ENCODE data around the gene NEK5. TPM values are rescaled to one million over a fixed set of nuclear protein-coding genes. Genes with fewer than 3 reads are reported as not detected.

NEK5 gene
- total RNA-seq, 6 donors from 2014 or later, result 0.23 to 30.2 (median 2.4) TPM

DNA sequence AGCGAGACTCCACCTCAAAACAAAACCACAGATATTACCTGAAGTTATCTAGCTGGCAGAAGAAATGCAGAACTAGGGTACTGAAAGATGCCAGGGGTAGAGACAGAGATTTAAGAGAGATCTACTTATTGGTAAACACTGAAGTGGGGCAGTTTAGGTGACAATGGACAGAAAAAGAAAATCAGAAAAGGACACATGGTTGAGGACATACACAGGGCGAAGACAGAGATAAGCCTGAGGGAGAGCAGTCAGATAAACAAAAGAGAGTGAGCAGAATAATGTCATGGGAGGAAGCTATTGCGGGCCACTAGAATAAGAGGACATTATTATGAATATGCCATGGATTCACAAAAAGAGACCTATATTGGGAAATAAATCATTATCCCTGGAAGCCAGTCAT is 3.3 kb downstream of the NEK5 start:
- TF ChIP-seq POLR2A (IDR thresholded peaks at IDR 0.05) (no peak), POLR2AphosphoS5 (IDR thresholded peaks at IDR 0.05) (no peak), EP300 (IDR thresholded peaks at IDR 0.05) (no peak)
- TF ChIP-seq, protein P1, sequence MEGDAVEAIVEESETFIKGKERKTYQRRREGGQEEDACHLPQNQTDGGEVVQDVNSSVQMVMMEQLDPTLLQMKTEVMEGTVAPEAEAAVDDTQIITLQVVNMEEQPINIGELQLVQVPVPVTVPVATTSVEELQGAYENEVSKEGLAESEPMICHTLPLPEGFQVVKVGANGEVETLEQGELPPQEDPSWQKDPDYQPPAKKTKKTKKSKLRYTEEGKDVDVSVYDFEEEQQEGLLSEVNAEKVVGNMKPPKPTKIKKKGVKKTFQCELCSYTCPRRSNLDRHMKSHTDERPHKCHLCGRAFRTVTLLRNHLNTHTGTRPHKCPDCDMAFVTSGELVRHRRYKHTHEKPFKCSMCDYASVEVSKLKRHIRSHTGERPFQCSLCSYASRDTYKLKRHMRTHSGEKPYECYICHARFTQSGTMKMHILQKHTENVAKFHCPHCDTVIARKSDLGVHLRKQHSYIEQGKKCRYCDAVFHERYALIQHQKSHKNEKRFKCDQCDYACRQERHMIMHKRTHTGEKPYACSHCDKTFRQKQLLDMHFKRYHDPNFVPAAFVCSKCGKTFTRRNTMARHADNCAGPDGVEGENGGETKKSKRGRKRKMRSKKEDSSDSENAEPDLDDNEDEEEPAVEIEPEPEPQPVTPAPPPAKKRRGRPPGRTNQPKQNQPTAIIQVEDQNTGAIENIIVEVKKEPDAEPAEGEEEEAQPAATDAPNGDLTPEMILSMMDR (IDR thresholded peaks at IDR 0.05), result no peak
- WGBS, 2 donors, result 91 to 92% methylated on average over 3 of the region's 3 CpGs
- Histone ChIP-seq H3K9me3 (no peaks in the 10 kb centered on the region), H3K4me1 (peaks cover 5 to 22% (median 15%) of the 10 kb centered on the region in 4 donors), H3K27ac (no peak overlapping the region), H3K27me3 (no peaks in the 10 kb centered on the region), H3K4me3 (no peak overlapping the region), H3K36me3 (no peaks in the 10 kb centered on the region)
- DNase-seq (no peak), ATAC-seq (ENCODE audit: low FRiP score in 2 of 2) (no peak)

DNA sequence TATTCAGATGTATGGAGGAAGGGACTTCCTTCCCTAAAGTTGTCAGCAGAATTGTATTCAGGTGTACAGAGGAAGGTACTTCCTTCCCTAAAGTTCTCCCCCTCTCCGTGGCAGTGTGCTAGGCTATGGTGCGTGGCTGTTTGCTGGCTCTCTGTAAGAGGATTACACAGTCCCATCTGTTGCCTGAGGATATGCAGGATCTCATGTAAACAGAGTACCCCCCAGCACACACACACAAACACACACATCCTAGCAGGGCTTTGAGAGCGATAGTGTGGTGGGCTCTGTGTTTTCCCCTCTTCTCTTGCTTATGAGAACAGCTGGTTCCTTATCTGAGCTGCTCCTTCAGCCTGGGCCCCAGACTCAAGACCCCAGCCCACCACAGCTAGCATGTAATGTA is 10.3 kb downstream of the NEK5 start:
- H3K27me3 ChIP-seq, result no peaks in the 10 kb centered on the region
- H3K27ac ChIP-seq, result no peak overlapping the region
- no peaks in the 10 kb centered on the region for H3K36me3 ChIP-seq
- DNase-seq (no peak), ATAC-seq (ENCODE audit: low FRiP score in 2 of 2) (no peak)
- no peaks in the 10 kb centered on the region for H3K9me3 ChIP-seq
- no peaks in the 10 kb centered on the region for H3K4me1 ChIP-seq
- no peak overlapping the region for H3K4me3 ChIP-seq
- WGBS, 2 donors, result 58 to 64% methylated on average over 3 of the region's 3 CpGs
- TF ChIP-seq POLR2AphosphoS5 (IDR thresholded peaks at IDR 0.05), result no peak
- TF ChIP-seq, protein P1 (IDR thresholded peaks at IDR 0.05), result no peak

DNA sequence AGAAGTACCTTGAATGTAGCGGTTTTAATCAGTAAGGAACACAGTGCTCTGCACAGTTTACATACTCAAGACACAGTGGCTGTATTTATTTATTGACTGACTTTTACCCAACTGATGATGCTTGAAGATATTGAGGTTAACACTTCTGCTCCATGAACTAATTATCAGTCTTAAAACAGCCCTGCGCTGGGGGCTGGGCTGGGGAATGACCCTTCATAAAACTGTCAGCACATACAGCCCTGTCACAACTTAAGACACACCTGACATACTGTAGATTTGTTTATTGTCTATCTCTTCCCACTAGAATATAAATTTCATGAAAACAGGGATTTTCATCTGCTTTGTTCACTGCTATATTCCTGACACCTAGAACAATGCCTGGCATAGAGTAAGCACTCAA is 10.8 kb downstream of the NEK5 start:
- 85 to 94% methylated on average over 2 of the region's 2 CpGs for WGBS, 2 donors
- H3K27me3 ChIP-seq, result no peaks in the 10 kb centered on the region
- DNase-seq, result no peak
- H3K36me3 ChIP-seq, result no peaks in the 10 kb centered on the region
- H3K4me3 ChIP-seq, result no peak overlapping the region
- H3K9me3 ChIP-seq, result no peaks in the 10 kb centered on the region
- no peak overlapping the region for H3K27ac ChIP-seq
- no peaks in the 10 kb centered on the region for H3K4me1 ChIP-seq
- no peak for ATAC-seq (ENCODE audit: low FRiP score in 2 of 2)
- no peak for TF ChIP-seq EP300 (IDR thresholded peaks at IDR 0.05)
- TF ChIP-seq, protein P1 (IDR thresholded peaks at IDR 0.05), result no peak
- no peak for TF ChIP-seq POLR2AphosphoS5 (IDR thresholded peaks at IDR 0.05)
- TF ChIP-seq POLR2A (IDR thresholded peaks at IDR 0.05), result no peak

DNA sequence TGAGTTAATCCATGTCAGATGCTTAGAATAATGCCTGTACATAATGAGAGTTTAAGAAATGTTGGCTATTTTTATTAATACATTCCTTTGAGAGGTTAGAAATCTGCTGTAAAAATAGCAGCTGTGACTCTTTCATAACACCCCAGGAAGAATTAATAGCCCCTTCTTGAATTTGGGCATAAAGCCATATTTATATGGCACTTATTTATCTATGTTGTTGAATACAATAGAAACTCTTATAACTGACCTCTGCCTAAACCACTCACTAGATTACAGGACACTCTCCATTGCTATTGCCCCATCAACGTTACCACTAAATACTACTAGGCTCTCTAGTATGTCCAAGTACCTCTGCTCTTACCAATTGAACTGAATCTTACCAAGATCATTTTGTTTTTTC is 16.3 kb downstream of the NEK5 start:
- no peak for DNase-seq
- TF ChIP-seq POLR2AphosphoS5 (IDR thresholded peaks at IDR 0.05) (no peak), EP300 (IDR thresholded peaks at IDR 0.05) (no peak), POLR2A (IDR thresholded peaks at IDR 0.05) (no peak)
- TF ChIP-seq, protein P1 (IDR thresholded peaks at IDR 0.05), result no peak
- H3K27ac ChIP-seq, result no peak overlapping the region
- no peak for ATAC-seq (ENCODE audit: low FRiP score in 2 of 2)
- H3K4me1 ChIP-seq, result no peaks in the 10 kb centered on the region
- H3K27me3 ChIP-seq, result no peaks in the 10 kb centered on the region
- H3K9me3 ChIP-seq, result no peaks in the 10 kb centered on the region
- 46 to 50% methylated on average over 1 of the region's 1 CpG for WGBS, 2 donors
- H3K4me3 ChIP-seq, result no peak overlapping the region
- H3K36me3 ChIP-seq, result no peaks in the 10 kb centered on the region

DNA sequence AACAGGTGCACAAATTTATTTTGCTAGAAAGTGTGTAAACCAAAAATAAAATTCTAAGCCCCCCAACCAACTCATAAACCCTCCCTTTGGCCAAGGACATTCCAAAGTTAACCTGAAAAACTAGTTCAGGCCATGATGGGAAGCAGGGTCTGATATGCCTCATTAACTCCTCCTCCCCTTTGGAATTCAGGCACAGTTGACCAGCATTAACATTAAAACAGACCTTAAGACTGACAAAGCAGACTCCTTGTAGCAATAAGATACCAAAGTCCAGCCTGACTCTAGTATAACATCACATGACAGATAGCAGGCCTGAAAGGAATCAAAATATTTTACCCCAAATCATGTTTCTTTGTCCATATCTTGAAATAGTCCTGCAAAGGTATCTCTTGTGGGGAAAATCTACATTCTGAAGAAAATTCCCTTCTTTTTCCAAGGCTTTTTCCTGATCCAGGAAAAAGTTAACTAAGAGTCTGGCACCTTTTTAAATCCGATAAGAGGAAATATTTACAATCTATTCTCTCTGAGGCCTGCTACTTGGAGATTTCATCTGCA is 19.7 kb downstream of the NEK5 start:
- no peaks in the 10 kb centered on the region for H3K4me1 ChIP-seq
- H3K4me3 ChIP-seq, result no peak overlapping the region
- ATAC-seq (ENCODE audit: low FRiP score in 2 of 2) (no peak), DNase-seq (no peak)
- TF ChIP-seq POLR2AphosphoS5 (IDR thresholded peaks at IDR 0.05) (no peak), POLR2A (IDR thresholded peaks at IDR 0.05) (no peak), EP300 (IDR thresholded peaks at IDR 0.05) (no peak)
- TF ChIP-seq, protein P1 (IDR thresholded peaks at IDR 0.05), result no peak
- no peak overlapping the region for H3K27ac ChIP-seq
- no peaks in the 10 kb centered on the region for H3K27me3 ChIP-seq
- no peaks in the 10 kb centered on the region for H3K36me3 ChIP-seq
- 87 to 91% methylated on average over 1 of the region's 1 CpG for WGBS, 2 donors
- no peaks in the 10 kb centered on the region for H3K9me3 ChIP-seq

Data from upper lobe of left lung (tissue), 6 donors.